A673 (cell line): ENCODE results near the gene PARP11. TPM values are rescaled to one million over a fixed set of nuclear protein-coding genes. Genes with fewer than 3 reads are reported as not detected.

Experiments
- Bru-seq: library from RNA; stranded (reverse); fragments of 400-500 nt; gene quantifications from one replicate; lab custom pipeline; 2021; lab: Mats Ljungman, UMichigan
- BruChase-seq, 2 experiments: library from RNA; stranded (reverse); fragments of 400-500 nt; gene quantifications; one replicate each; lab custom pipeline; 2021; lab: Mats Ljungman, UMichigan
- BruUV-seq: library from RNA; stranded (reverse); fragments of 400-500 nt; replicated peaks from 2 replicates; lab custom pipeline; 2021; lab: Mats Ljungman, UMichigan
- CTCF ChIA-PET: fragments of 300-600 bp; sonication (Branson Sonifier 250); formaldehyde crosslinking; loops from one replicate; lab custom pipeline; 2022; ENCODE audit warnings: antibody characterized with exemption; lab: Charles Lee
- POLR2A ChIA-PET: fragments of 300-600 bp; sonication (Branson Sonifier 250); formaldehyde crosslinking; loops from one replicate; lab custom pipeline; 2022; ENCODE audit warnings: antibody characterized with exemption; ENCODE audit not compliant: low non-redundant PET; lab: Charles Lee
- DNase-seq: peaks from one replicate; pipeline ENCODE4 v3.0.0-alpha.2; 2015; ENCODE audit warnings: low spot score
- H3K27ac ChIP-seq: fragments of 200-600 bp; sonication (generic); 2 replicates; pipeline ENCODE4 v1.5.1; 2016; ENCODE audit warnings: mixed run types, low read depth, mild to moderate bottlenecking, mixed read lengths, antibody characterized with exemption, low read length; ENCODE audit not compliant: poor library complexity, severe bottlenecking
- H3K27me3 ChIP-seq: fragments of 200-600 bp; sonication (generic); replicated peaks from 2 replicates; pipeline ENCODE4 v1.6.1; 2017; ENCODE audit warnings: mixed run types, low read depth, mild to moderate bottlenecking, mixed read lengths, antibody characterized with exemption, low read length; ENCODE audit not compliant: insufficient read depth, poor library complexity
- H3K36me3 ChIP-seq: fragments of 200-600 bp; sonication (generic); 2 replicates; pipeline ENCODE4 v1.6.1; 2016; ENCODE audit warnings: mixed run types, mild to moderate bottlenecking, mixed read lengths, antibody characterized with exemption, low read length; ENCODE audit not compliant: insufficient read depth, poor library complexity, severe bottlenecking
- H3K4me1 ChIP-seq: fragments of 200-600 bp; sonication (generic); 2 replicates; pipeline ENCODE4 v1.6.1; 2017; ENCODE audit warnings: mixed run types, mild to moderate bottlenecking, mixed read lengths, antibody characterized with exemption, low read length; ENCODE audit not compliant: insufficient read depth, poor library complexity, severe bottlenecking
- H3K4me3 ChIP-seq: fragments of 200-600 bp; sonication (generic); 2 replicates; pipeline ENCODE4 v1.5.1; 2016; ENCODE audit warnings: low read depth, mixed run types, mild to moderate bottlenecking, mixed read lengths, low read length; ENCODE audit not compliant: poor library complexity, severe bottlenecking
- H3K9me3 ChIP-seq: fragments of 200-600 bp; sonication (generic); 2 replicates; pipeline ENCODE4 v1.6.1; 2016; ENCODE audit warnings: mixed run types, low read depth, mild to moderate bottlenecking, mixed read lengths, antibody characterized with exemption, low read length; ENCODE audit not compliant: poor library complexity, severe bottlenecking
- EZH2 ChIP-seq: fragments of 200-600 bp; sonication (generic); IDR thresholded peaks from 2 replicates; pipeline ENCODE4 v1.6.1; 2017; ENCODE audit warnings: borderline replicate concordance, low read depth, mild to moderate bottlenecking, mixed read lengths, antibody characterized with exemption, low read length; ENCODE audit not compliant: poor library complexity, severe bottlenecking
- intact Hi-C: fragments of 100-400 bp; cut with micrococcal nuclease; formaldehyde crosslinking; loops from one replicate; pipeline ENCODE4 v1.10.0; 2022; ENCODE audit not compliant: unreplicated experiment
- long read RNA-seq: library from polyadenylated mRNA; stranded (forward); transcript quantifications from one replicate; pipeline ENCODE4 v2.0.0, GENCODE V29; 2022
- total RNA-seq: library from RNA; stranded (reverse); gene quantifications from 2 replicates; pipeline ENCODE4 v1.2.3, GENCODE V29; 2021
- TF ChIP-seq, protein P1 (sequence below): fragments of 300-800, 200-600 bp; sonication (generic); conservative IDR thresholded peaks from 2 replicates; pipeline ENCODE4 v1.5.1; 2017; ENCODE audit warnings: low read depth, mild to moderate bottlenecking, antibody characterized with exemption, low read length, moderate library complexity, mixed read lengths

The PARP11 gene, protein sequence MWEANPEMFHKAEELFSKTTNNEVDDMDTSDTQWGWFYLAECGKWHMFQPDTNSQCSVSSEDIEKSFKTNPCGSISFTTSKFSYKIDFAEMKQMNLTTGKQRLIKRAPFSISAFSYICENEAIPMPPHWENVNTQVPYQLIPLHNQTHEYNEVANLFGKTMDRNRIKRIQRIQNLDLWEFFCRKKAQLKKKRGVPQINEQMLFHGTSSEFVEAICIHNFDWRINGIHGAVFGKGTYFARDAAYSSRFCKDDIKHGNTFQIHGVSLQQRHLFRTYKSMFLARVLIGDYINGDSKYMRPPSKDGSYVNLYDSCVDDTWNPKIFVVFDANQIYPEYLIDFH
- total RNA-seq: 6.5 and 7.7 TPM in 2 replicates
- percentile 61 among the genes with signal in this experiment for Bru-seq, nascent RNA
- BruChase-seq, experiment 1, labeled RNA remaining after a 2-hour chase: percentile 54 among the genes with signal in this experiment
- percentile 55 among the genes with signal in this experiment for BruChase-seq, experiment 2, labeled RNA remaining after a 6-hour chase
- long read RNA-seq, full-length matches to known transcripts: 12 of 14 reads
- long read RNA-seq, partial matches to known transcripts: 0 of 14 reads
- long read RNA-seq, other reads (novel, unspliced or antisense): 2 of 14 reads

DNA sequence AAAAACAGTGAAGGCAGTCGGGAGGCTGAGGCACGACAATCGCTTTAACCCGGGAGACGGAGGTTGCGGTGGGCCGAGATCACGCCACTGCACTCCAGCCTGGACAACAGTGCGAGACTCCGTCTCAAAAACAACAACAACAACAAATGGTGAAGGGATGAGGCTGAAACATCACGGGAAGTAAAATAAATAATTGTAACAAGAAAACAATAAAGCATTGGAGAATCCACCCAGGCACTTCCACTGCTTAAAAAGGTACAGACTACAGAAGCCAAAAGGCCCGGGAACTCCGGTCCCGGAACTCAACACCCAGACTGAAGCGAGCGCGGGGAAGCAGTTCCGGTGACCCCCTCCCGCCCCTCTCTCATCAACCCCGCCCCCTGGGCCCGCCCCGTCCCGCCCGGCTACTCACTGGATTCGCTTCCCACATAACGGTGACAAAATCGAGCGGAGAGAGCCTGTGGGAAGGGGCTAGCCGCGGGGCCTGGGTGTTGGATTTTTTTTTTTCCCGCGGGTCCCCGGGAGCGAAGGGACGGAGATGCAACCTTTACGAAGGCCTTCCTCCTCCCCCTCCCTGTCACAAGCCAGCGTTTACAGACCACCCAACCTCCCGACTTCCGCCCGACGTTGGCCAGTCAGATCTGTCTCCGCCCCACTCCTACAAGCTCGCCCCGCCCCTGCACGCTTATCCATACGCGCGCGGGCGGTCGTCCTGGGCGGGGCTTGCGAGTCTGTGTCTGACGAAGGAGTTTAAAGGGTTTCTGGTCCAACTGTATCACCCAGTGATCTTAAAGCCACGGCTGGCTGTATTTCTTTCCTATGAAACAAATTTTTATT is at the start of gene PARP11:
Gene PARP11, minus strand, starts transcription at position 600 of the 837 bp plus-strand sequence. Its CDS starts 170 bp downstream, at position 430.
- CTCF ChIA-PET: interaction anchor here (0.7 to 1.1 kb wide), 3 partner anchors 10 to 732 kb away, joined by 3 to 8 read pairs (median 8); no protein-coding TSS in a partner anchor
- intact Hi-C loops: no loop called here
- Histone ChIP-seq H3K9me3 (no peaks in the 10 kb centered on the region), H3K27me3 (peaks cover 8% of the 10 kb centered on the region), H3K4me3 (peak within 1 kb of the TSS; percentile 60), H3K36me3 (no peaks in the 10 kb centered on the region), H3K27ac (peak within 1 kb of the TSS; percentile 85), H3K4me1 (peaks cover 4% of the 10 kb centered on the region)
- BruUV-seq: no TSS peak
- TF ChIP-seq EZH2: no peak
- TF ChIP-seq, protein P1, sequence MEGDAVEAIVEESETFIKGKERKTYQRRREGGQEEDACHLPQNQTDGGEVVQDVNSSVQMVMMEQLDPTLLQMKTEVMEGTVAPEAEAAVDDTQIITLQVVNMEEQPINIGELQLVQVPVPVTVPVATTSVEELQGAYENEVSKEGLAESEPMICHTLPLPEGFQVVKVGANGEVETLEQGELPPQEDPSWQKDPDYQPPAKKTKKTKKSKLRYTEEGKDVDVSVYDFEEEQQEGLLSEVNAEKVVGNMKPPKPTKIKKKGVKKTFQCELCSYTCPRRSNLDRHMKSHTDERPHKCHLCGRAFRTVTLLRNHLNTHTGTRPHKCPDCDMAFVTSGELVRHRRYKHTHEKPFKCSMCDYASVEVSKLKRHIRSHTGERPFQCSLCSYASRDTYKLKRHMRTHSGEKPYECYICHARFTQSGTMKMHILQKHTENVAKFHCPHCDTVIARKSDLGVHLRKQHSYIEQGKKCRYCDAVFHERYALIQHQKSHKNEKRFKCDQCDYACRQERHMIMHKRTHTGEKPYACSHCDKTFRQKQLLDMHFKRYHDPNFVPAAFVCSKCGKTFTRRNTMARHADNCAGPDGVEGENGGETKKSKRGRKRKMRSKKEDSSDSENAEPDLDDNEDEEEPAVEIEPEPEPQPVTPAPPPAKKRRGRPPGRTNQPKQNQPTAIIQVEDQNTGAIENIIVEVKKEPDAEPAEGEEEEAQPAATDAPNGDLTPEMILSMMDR: no peak
- POLR2A ChIA-PET: no interaction called here
- DNase-seq: peak; percentile 97

DNA sequence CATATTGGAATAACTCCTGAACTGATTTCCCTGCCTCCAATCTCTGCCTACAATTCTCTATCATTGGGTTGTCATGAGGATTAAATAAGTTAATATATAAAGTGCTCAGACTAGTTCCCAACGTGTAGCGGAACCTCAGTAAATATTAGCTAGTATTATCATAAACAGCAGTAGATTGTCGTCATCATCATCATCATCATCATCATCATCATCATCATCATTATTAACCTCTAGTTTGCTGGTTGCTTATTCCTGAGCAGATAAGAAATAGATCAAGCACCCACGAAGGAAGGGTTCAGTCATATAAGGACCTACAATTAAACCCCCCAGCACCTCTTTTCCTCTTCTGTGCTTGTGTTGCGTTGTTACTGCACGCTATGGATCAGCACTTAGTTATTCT is 48.8 kb upstream of the PARP11 start:
- intact Hi-C loops: no loop called here
- H3K9me3 ChIP-seq: no peaks in the 10 kb centered on the region
- peaks cover 18% of the 10 kb centered on the region for H3K27me3 ChIP-seq
- ChIA-PET CTCF (no interaction called here), POLR2A (no interaction called here)
- no peaks in the 10 kb centered on the region for H3K36me3 ChIP-seq
- no peak overlapping the region for H3K4me3 ChIP-seq
- H3K27ac ChIP-seq: no peak overlapping the region
- TF ChIP-seq, protein P1: no peak
- TF ChIP-seq EZH2: no peak
- H3K4me1 ChIP-seq: no peaks in the 10 kb centered on the region
- no peak for DNase-seq
- no TSS peak for BruUV-seq

DNA sequence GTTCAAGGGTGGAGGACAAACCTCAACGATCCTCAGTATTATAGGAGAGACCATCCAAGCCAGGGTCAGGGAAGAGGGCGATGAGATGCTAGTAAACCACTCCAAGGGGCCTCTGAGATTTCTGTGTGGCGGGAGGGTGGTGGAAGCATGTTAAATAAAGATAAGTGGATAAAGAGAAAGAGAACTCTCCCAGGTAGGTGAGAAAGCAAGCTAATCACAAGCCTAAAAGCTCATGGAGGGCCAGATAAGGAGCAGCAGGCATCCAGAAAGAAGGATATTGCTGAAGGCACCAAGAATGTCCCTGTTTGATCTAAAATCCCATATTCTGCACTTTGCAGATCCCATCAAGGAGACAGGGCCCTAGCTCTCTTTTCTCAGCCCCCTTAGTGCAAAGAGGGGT is 48.3 kb upstream of the PARP11 start:
- Histone ChIP-seq H3K27ac (no peak overlapping the region), H3K36me3 (no peaks in the 10 kb centered on the region), H3K4me1 (no peaks in the 10 kb centered on the region), H3K4me3 (no peak overlapping the region), H3K9me3 (no peaks in the 10 kb centered on the region), H3K27me3 (peaks cover 18% of the 10 kb centered on the region)
- intact Hi-C loops: no loop called here
- TF ChIP-seq, protein P1: no peak
- no peak for TF ChIP-seq EZH2
- no peak for DNase-seq
- no TSS peak for BruUV-seq
- ChIA-PET CTCF (no interaction called here), POLR2A (no interaction called here)
